Choroid plexus epithelial cell (primary cell): Measurements from ENCODE around the gene IL7R.

Experiments
- DNase-seq: peaks from one replicate; pipeline ENCODE4 v3.0.0-alpha.2; 2010; ENCODE audit warnings: low read depth
- H3K4me3 ChIP-seq: 2 replicates; pipeline ENCODE4 v1.5.1; 2011; ENCODE audit warnings: low read depth, mild to moderate bottlenecking, control low read depth, low read length, moderate library complexity
- TF ChIP-seq, protein P1 (sequence below): conservative IDR thresholded peaks from 2 replicates; pipeline ENCODE4 v1.5.1; 2011; ENCODE audit warnings: low read depth, mild to moderate bottlenecking, control low read depth, inconsistent platforms, low read length, moderate library complexity

The IL7R gene

DNA sequence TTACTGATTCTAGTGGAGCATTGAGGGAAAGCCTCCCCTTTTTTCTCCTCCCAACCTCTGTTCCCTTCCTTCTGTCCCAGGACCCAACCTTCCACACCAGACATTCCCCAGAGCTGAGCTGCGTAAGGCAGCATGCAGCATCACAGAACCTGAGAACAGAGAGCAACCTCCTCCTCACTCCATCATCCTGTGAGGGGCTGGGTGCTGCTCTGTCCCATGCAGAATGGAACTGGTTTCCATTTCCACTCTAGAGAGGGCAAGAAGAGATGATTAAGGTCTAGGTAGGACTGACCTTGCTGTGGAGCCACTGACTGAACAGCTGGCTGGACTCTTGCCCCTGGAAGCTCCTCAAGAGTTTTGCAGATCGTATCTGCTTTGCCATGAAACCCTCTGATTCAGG lies 30.1 kb upstream of the IL7R start:
- TF ChIP-seq, protein P1, sequence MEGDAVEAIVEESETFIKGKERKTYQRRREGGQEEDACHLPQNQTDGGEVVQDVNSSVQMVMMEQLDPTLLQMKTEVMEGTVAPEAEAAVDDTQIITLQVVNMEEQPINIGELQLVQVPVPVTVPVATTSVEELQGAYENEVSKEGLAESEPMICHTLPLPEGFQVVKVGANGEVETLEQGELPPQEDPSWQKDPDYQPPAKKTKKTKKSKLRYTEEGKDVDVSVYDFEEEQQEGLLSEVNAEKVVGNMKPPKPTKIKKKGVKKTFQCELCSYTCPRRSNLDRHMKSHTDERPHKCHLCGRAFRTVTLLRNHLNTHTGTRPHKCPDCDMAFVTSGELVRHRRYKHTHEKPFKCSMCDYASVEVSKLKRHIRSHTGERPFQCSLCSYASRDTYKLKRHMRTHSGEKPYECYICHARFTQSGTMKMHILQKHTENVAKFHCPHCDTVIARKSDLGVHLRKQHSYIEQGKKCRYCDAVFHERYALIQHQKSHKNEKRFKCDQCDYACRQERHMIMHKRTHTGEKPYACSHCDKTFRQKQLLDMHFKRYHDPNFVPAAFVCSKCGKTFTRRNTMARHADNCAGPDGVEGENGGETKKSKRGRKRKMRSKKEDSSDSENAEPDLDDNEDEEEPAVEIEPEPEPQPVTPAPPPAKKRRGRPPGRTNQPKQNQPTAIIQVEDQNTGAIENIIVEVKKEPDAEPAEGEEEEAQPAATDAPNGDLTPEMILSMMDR: no peak
- H3K4me3 ChIP-seq: no peak overlapping the region
- DNase-seq: no peak

DNA sequence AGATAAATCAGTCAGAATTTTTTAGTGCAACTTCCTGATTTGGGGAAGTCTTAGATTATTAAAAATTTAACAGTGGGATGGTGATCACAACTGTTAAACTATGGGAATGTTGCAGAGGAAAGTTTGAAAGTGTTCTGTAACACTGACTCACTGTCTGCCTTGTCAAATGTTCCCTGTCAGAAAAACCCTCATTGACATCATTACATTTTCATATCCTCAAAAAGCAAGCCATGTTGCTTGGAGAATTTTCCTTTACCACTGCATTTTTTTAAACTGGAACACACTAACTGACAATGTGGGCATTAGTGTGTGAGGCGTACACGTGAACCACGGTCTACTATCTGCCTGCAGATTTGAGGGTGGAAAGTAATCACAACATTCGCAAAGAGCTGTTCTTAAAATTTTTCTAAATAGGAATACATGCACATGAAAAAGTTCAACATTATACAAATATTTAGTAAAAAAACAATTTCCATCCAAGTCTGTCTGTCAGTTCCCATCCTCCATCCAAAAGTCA lies 28.6 kb upstream of the IL7R start:
- H3K4me3 ChIP-seq: no peak overlapping the region
- no peak for DNase-seq
- TF ChIP-seq, protein P1: no peak

DNA sequence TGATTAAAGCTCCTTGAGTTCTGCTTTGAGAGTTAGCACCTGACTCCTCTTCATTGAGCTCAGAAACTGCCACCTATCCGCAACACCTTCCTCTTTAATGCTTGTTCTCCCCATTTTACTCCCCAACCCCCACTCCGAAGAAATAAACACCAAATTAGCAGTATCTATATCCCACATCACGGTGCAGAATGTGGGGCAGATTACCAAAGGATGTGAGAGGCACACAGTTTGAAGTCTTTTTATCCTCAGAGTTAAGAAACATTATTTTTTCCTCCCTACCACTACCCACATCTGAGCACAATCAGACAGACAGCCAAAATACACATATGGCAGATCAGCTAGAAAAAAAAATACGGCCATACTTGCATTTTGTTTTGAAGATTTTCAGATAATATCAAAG lies 26.1 kb upstream of the IL7R start:
- H3K4me3 ChIP-seq: no peak overlapping the region
- TF ChIP-seq, protein P1: no peak
- DNase-seq: no peak

DNA sequence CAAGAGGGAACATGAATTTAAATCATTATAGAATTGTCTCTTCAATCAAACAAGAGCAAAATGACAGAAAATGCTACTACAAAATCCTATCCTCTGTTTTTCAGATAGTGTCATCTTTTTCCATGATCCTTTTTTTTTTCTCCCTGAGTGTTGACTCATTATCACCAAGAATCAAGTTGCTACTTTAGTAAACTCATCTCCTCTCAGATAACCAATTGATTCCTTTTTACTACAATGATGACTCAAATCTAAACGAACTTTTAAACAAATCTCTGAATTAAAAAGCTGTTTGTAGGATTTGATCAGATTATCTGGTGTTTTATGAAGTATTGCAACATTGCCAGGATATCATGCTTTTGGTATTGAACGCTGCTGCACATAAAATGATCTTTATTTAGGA lies 23.9 kb upstream of the IL7R start:
- no peak overlapping the region for H3K4me3 ChIP-seq
- TF ChIP-seq, protein P1: no peak
- DNase-seq: no peak

DNA sequence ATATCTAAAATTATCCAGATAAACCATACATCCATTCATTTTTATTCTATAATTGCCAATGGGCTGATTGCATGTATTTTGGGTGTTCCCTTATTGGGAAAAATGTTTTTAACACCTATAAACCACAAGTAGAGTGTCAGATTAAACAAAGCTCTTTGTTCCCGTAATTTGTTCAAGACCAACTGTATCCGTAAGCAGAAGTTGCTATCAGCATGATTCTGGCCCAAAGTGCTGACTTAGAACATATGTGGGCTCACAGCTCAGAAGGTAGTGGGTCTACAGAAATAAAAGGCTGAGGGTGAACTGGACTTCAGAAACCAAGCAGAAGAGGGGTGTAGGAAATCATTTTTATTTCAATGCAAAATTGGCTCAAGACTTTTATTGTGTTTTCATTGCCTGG lies 23.5 kb upstream of the IL7R start:
- DNase-seq: no peak
- no peak overlapping the region for H3K4me3 ChIP-seq
- TF ChIP-seq, protein P1: no peak

DNA sequence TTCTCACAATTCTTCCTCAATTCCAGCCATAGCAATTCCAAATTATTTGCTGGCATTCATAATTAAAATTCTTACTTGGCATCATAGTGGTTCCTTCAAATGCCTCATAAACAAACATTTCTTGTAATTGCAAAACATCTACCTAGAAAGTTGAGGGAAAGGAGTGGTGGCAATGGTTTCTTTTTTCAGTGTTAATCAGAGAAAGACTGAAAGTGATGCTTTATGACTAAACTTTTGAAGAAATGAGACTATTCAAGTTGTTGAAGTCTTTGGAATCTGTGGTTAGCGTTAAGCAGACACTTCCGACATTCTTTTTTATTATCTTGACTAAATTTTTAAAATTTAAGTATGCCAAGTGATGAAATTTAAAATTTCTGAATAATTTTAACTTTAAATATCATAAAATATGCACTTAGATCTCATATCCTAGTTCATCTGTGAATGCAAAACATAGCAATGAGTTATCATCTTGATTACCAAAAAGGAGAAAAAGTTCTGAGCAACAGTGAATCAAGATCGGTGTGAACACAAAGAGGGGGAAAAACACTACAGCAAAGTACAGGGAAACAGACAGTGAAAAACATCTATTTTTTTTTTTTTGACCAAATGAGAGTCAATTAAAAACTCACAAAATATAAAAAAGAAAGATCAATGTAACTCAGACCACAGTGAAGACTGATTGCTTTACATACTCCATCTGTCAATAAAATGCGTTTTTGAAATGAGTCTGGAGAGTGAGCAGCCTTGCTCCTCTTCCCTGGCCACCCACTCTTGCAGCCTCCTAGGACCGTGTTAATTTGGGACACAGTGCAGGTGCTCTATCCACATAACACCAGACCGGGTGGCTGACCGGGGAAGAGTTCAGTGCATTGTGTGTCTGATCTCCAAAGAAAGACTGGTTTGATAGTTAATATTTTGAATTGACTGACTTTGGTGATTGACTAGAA lies 20.6 kb upstream of the IL7R start:
- DNase-seq: no peak
- TF ChIP-seq, protein P1: no peak
- no peak overlapping the region for H3K4me3 ChIP-seq
